NT2/D1 (cell line): ENCODE results near the gene CD48.

Source experiments
- YY1 ChIP-seq: IDR thresholded peaks from 2 replicates; pipeline ENCODE4 v1.6.1; 2011; ENCODE audit not compliant: insufficient read length, insufficient read depth
- ZNF274 ChIP-seq: IDR thresholded peaks from 2 replicates; pipeline ENCODE4 v1.6.1; 2011; ENCODE audit warnings: mild to moderate bottlenecking, low read depth, low read length

GRCh38 chr1:160643138-160643537 is 68.5 kb downstream of the CD48 start:
- TF ChIP-seq ZNF274 (no peak), YY1 (no peak)
